ENCODE data around the gene GSTM2. TPM values are rescaled to one million over a fixed set of nuclear protein-coding genes. Genes with fewer than 3 reads are reported as not detected.
A peak's percentile ranks its signal among the peaks of the same experiment; 100 is the strongest.

The GSTM2 gene
- total RNA-seq, 1 experiment from 2014 or later = 14.9 TPM

DNA sequence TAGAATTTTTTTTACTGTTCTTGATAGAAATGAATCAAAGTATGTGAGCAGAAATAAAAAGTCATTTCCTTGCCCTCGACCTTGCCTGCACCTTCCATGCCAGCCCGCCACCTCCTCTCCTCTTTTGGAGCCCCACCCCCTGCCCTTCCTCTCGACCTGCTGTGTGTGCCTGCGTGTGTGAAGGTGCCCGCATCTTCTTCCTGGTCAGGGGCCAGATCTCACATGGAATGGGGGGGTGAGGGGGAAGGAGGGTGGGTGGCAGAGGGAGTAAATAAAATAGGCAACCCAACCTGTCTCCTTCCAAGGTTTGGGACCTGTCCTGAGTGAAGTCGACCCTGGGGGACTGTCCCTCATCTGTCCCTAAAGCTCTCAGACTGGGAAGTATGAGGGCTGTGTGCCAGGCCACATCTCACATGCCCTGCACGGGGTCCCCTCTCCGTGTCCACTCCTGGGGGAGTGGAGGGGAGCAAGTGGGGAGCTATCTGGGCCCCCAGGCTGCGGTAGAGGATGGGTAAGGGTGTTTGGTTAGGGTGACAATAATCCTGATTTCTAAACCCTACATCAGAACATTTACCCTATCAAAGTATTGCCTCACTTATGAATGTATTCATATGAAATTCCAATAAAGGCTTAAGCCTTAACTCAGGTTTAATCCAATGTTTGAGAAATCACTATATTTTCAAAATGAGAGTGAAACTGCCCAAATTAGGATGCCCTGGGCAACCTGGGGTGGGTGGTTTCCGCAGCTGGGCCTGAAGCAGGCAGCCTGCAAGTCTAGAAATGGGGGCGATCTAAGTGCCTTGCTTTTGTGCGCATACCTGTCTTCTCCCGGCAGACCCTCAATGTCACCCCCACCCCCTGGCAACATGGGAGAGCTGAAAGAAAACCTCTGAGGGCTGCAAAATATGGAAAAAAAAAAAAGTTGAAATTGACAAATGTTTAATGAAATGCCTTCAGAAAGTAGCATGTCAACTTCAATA, 32.8 kb upstream of the GSTM2 start:
- H3K4me3 Mint-ChIP-seq = no peak overlapping the region
- no peak overlapping the region for H4K91ac ChIP-seq (ENCODE audit: insufficient read length, low read depth, low read length)
- no CpG with 5 or more reads among the region's 13 CpGs for WGBS (ENCODE audit: extremely low coverage, insufficient read length, low lambda C conversion rate)
- no peak overlapping the region for H2BK15ac ChIP-seq (ENCODE audit: low read depth, low read length)
- H3K79me2 ChIP-seq (ENCODE audit: insufficient read depth, low read length) = no peaks in the 10 kb centered on the region
- peaks cover 6 to 10% (median 9%) of the 10 kb centered on the region in 3 experiments; a peak in 6 of 7 replicates for H3K36me3 Mint-ChIP-seq (ENCODE audit: insufficient read depth in 1 of 3, low read depth in 3 of 3)
- no peak overlapping the region for H4K5ac ChIP-seq (ENCODE audit: insufficient read length, low read depth, low read length)
- H3K27ac Mint-ChIP-seq = no peak overlapping the region; a peak in 1 of 7 replicates
- H2BK120ac ChIP-seq (ENCODE audit: low read depth, low read length, poor library complexity, severe bottlenecking) = no peak overlapping the region
- no peak overlapping the region for H4K8ac ChIP-seq (replicated peaks; ENCODE audit: insufficient read length, low read depth, low read length)
- no peaks in the 10 kb centered on the region for H4K20me1 ChIP-seq (ENCODE audit: control insufficient read depth, insufficient read depth, insufficient read length)
- H2BK12ac ChIP-seq (ENCODE audit: insufficient read length, low read depth, low read length) = no peak overlapping the region
- no peaks in the 10 kb centered on the region for H3K79me1 ChIP-seq (ENCODE audit: insufficient read depth, low read depth, low read length, poor library complexity, severe bottlenecking)
- H3K27ac ChIP-seq (ENCODE audit: insufficient read length, low read depth, low read length) = no peak overlapping the region
- H3K56ac ChIP-seq (ENCODE audit: insufficient read length, low read depth, low read length) = no peak overlapping the region
- DNase-seq = peak; percentile 24
- no peak overlapping the region for H3T11ph ChIP-seq (ENCODE audit: low read length)
- H3K23ac ChIP-seq (ENCODE audit: insufficient read length, low read depth, low read length) = no peak overlapping the region
- H2BK20ac ChIP-seq (ENCODE audit: low read depth, low read length, poor library complexity, severe bottlenecking) = no peak overlapping the region
- H3K9me3 ChIP-seq (ENCODE audit: control insufficient read depth, low read depth, low read length) = no peaks in the 10 kb centered on the region
- no peak overlapping the region for H3K9ac ChIP-seq (ENCODE audit: extremely low read depth, insufficient read length, low read length)
- H3K9me3 Mint-ChIP-seq = no peaks in the 10 kb centered on the region
- peaks cover 21 to 37% of the 10 kb centered on the region in 2 experiments for H3K4me1 Mint-ChIP-seq
- H3K27me3 ChIP-seq (ENCODE audit: insufficient read depth, low read length) = no peaks in the 10 kb centered on the region
- no peaks in the 10 kb centered on the region; the same call in 1 of the 2 replicates for H3K27me3 Mint-ChIP-seq (ENCODE audit: low read depth)
- no peak overlapping the region for H2AK5ac ChIP-seq (ENCODE audit: insufficient read length, low read length)
- TF ChIP-seq, protein P1, sequence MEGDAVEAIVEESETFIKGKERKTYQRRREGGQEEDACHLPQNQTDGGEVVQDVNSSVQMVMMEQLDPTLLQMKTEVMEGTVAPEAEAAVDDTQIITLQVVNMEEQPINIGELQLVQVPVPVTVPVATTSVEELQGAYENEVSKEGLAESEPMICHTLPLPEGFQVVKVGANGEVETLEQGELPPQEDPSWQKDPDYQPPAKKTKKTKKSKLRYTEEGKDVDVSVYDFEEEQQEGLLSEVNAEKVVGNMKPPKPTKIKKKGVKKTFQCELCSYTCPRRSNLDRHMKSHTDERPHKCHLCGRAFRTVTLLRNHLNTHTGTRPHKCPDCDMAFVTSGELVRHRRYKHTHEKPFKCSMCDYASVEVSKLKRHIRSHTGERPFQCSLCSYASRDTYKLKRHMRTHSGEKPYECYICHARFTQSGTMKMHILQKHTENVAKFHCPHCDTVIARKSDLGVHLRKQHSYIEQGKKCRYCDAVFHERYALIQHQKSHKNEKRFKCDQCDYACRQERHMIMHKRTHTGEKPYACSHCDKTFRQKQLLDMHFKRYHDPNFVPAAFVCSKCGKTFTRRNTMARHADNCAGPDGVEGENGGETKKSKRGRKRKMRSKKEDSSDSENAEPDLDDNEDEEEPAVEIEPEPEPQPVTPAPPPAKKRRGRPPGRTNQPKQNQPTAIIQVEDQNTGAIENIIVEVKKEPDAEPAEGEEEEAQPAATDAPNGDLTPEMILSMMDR (conservative IDR thresholded peaks at IDR 0.05) = no peak
- H3K23me2 ChIP-seq (ENCODE audit: insufficient read length, low read depth, low read length, poor library complexity, severe bottlenecking) = no peaks in the 10 kb centered on the region
- no peak overlapping the region for H3K14ac ChIP-seq (ENCODE audit: insufficient read depth, low read length)
- no peak overlapping the region for H3K4me2 ChIP-seq (ENCODE audit: insufficient read depth, insufficient read length, low read length)
- H2AFZ ChIP-seq (ENCODE audit: low read length) = no peak overlapping the region
- H3K4ac ChIP-seq (ENCODE audit: low read depth, low read length) = no peak overlapping the region
- H3K4me1 ChIP-seq (ENCODE audit: insufficient read depth, low read length) = peaks cover 7% of the 10 kb centered on the region; the same call in 1 of the 2 replicates
- H3K18ac ChIP-seq (ENCODE audit: insufficient read length, low read depth, low read length) = no peak overlapping the region
- no peak overlapping the region for H2BK5ac ChIP-seq (ENCODE audit: insufficient read length, low read length)
